Lower leg skin (tissue), 3 donors: Measurements from ENCODE around the gene SF1.

Experiments used
- CTCF ChIP-seq, 3 donors: fragments of 450-650 bp; IDR thresholded peaks; one replicate each; pipeline ENCODE4 v1.5.1; 2016; ENCODE audit warnings: antibody characterized with exemption in 3 of 3, mild to moderate bottlenecking in 3 of 3, moderate library complexity in 2 of 3
- POLR2A ChIP-seq, 2 donors: fragments of 450-650 bp; IDR thresholded peaks; one replicate each; pipeline ENCODE4 v1.6.1; 2016 to 2017; ENCODE audit warnings: antibody characterized with exemption in 2 of 2, mild to moderate bottlenecking in 1 of 2, moderate library complexity in 1 of 2

GRCh38 chr11:64814712-64815187 lies 36.4 kb upstream of the SF1 start:
- TF ChIP-seq CTCF (IDR thresholded peaks at IDR 0.05) (no peak), POLR2A (IDR thresholded peaks at IDR 0.05) (no peak)
